Measurements from ENCODE around the gene SHBG.
"Not testable (repeated sequence)": the region's sequence is repeated elsewhere in the genome, so short reads cannot be mapped to it uniquely, and the experiment has no call there.

SHBG gene

DNA sequence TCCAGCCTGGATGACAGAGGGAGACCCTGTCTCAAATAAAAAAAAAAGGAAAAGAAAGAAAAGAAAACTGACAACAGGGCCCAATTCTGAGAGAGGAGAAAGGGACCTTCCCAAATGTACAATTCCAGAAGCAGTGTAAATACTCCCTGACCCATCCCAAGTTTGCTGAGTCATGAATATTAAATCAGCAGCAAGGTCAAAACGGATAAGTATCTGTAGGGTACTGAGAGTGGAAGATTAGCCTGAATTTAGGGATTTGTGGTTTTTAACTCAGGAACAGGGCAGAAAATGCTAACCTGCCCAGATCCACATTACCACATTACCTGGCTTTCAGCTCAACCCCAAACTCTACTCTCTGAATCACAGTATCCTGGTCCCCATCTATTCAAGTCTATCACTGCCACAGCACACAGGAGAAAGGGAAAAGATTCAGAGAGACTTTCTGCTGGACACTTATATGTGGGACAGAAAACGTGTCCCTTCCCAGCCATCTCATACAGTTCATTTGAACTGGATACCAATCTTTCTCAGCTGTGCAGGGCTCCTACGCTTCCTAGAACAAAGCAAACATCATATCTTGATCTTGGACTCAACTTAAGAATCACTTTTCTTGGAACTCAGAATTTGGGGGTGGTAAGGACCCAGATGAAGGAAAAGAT, 18.2 kb upstream of the SHBG start:
- no peak for DNase-seq

DNA sequence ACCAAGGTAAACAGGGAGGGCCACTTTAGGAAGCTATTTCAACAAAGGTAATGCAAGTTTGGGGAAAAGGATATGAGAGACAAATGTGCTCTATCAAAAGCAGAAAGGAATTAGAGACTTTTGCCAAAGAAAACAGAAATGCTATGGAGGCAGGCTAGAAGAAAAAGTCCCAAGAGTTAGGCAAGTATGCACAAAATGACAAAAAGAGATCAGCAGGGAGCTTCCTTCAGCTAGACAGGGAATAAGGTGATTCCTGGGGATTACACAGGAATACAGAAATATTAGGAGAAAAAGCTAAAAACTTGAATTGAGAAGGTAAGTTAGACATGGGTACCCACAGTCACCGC, 17.7 kb upstream of the SHBG start:
- no peak for DNase-seq

DNA sequence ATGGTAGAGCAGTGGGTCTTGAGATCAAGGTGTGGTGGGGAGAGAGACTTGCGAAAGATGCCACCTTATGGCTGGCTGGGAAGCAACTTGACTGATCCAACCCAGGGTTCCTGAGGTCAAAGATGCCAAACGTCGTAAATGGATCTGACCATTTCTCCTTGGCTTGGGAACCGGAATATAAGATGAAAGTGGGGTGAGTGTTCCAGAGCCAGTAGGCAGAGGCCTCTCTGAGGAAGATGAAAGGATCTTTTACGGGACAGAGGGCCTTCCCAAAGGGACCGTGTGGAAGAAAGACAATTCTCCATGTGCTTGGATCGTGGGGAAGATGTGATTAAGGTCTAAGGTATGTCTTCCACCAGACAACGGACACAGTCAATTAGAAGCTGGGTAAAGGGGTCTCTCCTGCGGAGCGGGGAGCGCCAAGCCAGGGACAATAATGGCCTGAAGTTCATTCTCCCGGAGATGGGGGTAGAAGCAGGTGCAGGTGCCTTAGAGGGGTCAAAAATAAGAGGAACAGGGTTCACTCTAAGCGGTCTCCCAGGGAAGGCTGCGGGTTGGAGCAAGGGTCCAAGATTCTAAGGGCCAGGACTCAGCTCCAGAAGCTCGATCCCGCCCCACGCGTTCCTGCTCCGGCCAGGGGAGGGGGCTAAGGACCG, 16.0 kb upstream of the SHBG start:
- no peak for DNase-seq

DNA sequence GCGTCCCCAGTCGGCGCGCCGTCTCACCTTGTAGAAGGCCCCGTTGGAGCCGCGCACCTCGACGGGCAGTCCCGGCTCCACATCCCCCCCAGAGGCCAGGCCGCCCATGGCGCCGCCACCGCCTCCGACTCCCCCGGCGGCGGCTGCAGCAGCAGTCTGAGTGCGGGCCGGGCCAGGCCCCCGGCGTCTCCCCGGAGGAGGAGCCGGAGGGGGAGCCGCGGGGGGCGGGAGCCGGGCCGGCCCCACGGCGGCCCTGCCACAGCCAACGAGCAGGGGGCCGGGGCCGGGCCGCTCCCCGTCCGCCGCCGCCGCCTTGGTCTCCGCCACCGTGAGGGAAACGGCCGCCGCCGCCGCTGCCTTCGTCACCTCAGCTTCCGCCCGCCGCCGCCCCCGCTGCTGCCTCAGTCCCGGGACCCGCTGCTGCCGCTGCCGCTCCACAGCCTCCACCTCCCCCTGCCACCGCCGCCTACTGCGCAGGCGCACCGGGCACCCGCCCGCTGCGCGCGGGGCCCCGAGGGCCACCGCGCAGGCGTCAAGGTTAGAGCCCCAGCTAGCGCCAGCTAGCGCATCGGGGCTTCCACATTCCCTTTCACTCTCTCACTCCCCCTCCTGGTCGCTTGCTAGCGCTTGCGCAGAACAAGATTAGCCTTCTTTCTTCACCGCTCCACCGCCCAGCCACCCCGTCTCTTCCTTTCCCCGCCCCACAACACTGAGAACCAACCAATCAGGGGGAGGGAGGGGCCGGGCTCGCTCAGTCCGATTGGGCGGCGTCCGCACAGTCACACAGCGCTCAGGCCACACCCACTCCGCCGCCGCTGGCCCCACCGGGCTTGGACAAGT, 15.3 kb upstream of the SHBG start, which contains the start of gene FXR2:
TSS of gene FXR2 (minus strand) at position 473 of the 840 bp plus-strand sequence. CDS start at position 108, 365 bp downstream.
- peak; percentile 99 for DNase-seq

DNA sequence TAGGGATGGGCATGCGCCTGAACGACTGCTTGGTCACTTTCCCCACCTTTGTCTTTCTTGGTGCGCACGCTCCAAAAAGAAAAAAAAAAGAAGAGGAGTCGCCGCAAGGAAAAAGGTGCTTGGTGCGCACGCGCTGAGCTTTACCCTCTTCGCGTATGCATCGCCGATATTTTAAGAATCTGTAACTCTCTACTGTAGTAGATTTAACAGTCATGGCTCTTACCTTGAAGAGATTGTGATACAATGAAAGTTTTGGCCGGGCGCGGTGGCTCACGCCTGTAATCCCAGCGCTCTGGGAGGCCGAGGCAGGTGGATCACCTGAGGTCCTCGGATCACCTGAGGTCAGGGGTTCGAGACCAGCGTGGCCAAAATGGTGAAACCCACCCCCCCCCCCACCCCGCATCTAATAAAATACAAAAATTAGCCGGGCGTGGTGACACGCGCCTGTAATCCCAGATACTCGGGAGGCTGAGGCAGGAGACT, 14.6 kb upstream of the SHBG start:
- DNase-seq, result no peak

DNA sequence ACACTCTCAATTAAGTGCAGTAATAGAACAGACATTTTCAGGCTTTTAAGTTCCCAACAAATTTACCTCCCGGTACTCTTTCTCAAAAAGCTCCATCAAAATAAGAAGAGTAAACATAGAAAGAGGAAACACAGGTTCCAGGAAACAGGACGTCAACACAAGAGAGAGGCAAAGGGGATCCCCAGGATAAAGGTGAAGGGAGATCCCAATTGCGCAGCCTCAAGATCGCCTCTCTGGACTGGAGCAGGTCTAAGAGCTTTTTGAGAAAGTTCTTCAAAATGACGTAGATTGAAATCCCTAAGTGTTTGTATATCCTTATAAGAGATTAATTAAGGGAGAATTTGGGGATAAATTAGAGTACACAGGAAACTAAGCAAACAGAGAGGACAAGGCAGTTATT, 11.3 kb upstream of the SHBG start:
- DNase-seq, result no peak

DNA sequence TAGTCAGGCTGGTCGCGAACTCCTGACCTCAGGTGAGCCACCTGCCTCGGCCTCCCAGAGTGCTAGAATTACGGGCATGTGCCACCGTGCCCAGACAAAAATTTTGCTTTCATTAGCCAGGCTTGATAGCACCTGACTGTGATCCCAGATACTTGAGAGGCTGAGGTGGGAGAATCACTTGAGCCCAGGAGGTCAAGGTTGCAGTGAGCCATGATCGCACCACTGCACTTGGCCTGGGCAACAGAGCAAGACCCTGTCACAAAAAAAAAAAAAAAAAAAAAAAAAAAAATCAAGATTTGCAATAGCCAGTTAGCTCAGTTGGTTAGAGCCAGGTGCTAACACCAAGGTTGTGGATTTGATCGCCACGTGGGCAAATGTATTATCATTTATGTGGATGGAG, 9.1 kb upstream of the SHBG start:
- no peak for DNase-seq

DNA sequence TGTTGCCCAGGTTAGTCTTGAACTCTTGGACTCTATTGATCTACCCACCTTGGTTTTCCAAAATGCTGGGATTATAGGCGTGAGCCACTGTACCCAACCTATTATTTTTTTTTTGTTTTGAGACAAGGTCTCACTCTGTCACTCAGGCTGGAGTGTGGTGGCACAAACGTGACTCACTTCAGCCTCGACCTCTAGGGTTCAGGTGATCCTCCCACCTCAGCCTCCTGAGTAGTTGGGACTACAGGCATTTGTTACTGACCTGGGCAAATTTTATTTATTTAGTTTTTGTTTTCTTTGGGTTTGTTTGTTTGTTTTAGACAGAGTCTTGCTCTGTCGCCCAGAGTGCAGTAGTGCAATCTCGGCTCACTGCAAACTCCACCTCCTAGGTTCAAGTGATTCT, 6.3 kb upstream of the SHBG start:
- no peak for DNase-seq

DNA sequence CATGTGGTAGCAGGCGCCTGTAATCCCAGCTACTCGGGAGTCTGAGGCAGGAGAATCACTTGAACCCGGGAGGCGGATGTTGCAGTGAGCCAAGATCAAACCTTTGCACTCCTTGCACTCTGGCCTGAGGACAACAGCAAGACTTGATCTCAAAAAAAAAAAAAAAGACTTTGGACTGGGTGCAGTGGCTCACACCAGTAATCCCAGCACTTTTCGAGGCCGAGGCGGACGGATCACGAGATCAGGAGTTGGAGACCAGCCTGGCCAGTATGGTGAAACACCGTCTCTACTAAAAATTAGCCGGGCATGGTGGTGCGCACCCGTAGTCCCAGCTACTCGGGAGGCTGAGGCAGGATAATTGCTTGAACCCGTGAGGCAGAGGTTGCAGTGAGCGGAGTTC, 4.2 kb upstream of the SHBG start:
- not testable (repeated sequence) for DNase-seq

DNA sequence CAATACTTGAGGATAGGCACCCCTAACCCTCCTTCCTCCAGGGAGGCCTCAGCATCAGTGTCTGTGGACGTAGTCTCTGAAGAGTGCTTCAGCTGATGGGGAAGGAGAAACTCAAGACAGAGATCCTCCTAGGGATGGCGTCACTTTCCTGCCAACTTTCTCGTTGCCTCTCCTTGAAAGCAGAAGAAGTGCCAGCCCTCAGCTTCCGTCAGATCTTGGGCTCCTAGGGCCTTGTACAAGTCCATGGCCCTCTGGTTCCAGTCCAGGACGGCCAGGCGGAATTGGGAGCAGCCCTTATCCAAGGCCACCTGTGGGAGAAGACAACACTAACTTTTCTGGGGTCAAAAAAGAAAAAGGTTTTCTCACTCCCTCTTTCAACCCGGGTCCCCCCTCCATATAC, 3.6 kb upstream of the SHBG start:
- DNase-seq, result no peak

DNA sequence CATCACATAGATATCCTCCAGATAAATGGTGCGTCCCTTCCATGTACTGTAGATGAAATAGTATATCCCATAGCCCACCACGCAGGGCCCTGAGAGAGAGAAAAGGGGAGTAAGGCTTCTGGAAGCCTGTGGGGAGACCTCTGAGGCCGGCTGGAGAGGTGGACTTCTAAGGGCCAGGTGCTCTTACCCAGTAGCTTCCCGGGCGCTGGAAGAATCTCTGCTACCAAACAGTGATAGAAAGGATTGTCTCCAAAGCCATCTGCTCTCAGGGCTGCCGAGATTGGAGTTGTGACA, 3.0 kb upstream of the SHBG start:
- DNase-seq, result no peak

DNA sequence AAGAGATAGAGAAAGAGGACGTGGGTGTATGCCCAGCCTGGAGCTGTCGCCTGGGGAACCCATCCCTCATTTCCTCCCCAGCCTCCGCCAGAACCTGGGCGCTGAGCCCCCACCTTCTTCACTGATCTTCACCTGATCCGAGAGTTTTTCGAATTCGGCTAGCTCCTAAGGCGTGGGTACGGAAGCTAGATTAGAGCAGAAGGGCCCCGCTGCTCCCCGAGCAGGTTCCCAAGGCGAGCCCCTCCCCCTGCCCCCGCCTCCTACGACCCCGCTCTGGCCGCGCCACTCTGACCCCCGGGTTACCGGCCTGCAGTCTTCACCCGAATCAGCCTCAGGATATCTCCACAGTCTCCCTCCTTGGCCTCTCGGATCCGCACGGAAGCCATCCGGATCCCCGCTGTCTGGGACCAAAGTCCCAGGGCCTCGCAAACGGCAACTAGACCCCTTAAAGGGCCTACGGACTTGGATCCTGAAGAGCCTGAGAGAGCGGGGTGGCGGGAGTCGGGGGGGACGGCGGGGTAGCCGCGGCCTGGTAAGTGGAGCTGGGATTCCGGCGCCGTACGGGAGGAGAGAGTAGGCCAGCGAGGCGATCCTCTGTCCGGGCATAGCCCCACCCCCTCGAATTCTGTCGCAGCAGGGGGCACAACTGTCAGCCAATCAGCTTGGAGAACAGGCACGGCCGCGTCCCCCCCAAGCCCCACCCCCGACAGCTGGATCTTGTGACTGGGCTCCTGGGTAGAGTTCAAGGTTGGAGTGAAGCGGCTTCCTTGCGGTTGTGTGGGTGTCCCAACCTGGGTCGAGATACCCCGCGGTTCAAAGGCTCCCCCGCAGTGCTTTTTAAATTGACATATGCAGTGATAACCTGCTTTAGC, 2.4 kb upstream of the SHBG start, which contains the start of gene SAT2:
TSS of gene SAT2 (minus strand) at position 572 of the 872 bp plus-strand sequence. CDS start at position 386, 186 bp downstream.
- peak; percentile 68 for DNase-seq

DNA sequence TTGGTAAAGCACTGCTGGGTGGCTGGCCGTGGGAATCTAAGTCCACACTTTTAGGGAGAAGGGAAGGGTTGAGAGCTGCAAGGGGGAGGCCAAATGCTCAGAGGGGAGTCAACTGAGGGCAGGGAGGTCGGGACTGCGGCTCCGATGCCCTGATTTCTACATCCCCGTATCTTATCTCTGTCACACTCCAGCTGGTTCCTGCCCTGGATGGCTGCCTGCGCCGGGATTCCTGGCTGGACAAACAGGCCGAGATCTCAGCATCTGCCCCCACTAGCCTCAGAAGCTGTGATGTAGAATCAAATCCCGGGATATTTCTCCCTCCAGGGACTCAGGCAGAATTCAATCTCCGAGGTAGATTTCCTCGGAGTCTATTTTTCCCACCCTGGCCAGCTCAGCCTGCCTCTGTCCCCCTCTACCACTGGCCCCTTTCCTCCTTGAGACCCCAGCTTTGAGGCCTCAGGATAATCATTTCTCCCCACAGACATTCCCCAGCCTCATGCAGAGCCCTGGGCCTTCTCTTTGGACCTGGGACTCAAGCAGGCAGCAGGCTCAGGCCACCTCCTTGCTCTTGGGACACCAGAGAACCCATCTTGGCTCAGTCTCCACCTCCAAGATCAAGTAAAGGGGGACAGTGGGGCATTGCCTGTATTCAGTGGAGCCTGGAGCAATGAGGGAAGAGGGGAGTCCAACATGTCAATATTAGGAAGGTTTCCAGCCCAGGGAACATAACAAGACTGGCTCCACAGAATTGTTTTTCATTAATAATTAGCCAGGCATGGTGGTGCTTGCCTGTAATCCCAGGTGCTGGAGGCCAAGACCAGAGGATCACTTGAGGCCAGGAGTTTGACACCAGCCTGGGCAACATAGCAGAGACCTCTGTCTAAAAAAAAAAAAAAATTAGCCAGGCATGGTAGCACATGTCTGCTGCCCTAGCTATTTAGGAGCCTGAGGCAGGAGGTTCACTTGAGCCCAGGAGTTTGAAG, 1.8 kb downstream of the SHBG start:
- DNase-seq, result no peak

DNA sequence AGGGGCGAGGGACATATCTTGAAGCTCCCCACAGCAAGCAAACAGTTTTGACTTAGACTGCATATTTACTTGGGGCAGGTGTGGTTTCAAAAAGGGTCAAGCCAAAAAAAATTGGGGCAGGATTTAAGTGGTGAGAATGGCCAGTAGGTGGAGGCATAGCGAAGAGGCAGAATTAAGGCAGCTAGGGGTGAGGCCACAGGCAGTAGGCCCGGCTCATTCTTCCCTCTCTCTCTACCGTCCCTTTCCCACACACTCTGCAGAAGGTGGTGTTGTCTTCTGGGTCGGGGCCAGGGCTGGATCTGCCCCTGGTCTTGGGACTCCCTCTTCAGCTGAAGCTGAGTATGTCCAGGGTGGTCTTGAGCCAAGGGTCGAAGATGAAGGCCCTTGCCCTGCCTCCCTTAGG, 2.6 kb downstream of the SHBG start:
- DNase-seq, result no peak

DNA sequence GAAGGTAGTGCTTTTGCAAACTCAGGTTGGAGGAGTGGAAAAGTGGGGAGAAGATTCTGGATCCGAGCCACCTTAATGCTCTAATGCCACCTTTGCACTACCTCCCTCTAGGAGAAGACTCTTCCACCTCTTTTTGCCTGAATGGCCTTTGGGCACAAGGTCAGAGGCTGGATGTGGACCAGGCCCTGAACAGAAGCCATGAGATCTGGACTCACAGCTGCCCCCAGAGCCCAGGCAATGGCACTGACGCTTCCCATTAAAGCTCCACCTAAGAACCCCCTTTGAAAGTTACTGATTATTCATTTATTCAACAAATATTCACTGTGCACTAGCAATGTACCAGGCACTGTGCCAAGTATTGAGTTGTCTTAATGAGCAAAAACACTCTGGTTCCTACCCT, 3.2 kb downstream of the SHBG start:
- DNase-seq, result no peak

DNA sequence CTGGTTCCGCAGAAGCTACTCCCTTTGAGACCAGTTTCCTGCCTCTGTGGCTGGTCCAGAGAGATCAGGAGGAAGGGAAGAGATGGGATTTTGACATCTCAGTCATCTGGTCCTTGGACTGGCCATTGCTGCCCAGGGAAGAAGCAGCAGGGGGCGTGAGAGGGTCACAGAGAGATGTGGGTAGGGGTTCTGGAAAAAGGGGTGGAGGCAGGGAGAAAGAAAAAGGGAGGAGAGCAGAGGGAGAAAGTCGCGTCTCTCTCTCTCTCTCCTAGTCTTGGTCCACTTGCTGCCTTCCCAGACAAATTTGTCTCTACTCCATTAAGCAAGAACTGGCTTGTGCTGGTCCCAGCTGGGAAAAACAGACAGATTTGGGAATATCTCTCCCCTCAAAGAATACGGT, 4.4 kb downstream of the SHBG start:
- no peak for DNase-seq

DNA sequence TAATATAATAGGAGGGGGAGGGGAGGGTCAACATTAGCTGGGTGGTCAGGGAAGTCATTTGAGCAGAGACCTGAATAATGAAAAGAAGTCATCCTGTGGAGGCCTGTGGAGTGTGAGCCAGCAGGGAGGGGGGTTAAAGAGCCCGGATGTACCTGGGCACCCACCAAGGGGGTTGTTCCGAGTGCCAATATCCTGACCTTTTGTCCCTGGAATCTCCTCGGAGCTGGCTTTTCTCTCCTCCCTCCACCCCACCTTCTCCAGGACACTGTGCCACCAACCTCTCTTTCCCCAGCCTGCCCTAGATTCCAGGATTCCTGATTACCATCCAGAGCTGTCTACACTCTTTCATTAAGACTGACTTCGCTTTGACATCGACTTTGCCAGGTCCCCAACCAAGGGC, 6.2 kb downstream of the SHBG start:
- no peak for DNase-seq

DNA sequence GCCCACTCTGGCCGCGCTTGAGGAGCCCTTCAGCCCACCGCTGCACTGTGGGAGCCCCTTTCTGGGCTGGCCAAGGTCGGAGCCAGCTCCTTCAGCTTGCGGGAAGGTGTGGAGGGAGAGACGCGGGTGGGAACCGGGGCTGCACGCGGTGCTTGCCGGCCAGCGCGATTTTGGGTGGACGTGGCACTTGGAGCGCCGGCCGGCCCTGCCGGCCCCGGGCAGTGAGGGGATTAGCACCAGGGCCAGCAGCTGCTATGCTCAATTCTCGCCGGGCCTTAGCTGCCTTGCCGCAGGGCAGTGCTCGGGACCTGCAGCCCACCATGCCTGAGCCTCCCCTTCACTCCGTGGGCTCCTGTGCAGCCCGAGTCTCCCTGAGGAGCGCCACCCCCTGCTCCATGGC, 10.8 kb downstream of the SHBG start:
- DNase-seq, result no peak

DNA sequence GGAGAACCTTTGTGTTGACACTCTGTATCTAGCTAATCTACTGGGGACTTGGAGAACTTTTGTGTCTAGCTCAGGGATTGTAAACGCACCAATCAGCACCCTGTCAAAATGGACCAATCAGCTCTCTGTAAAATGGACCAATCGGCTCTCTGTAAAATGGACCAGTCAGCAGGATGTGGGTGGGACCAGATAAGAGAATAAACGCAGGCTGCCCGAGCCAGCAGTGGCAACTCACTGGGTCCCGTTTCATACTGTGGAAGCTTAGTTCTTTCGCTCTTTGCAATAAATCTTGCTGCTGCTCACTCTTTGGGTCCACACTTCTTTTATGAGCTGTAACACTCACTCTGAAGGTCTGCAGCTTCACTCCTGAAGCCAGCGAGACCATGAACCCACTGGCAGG, 11.7 kb downstream of the SHBG start:
- not testable (repeated sequence) for DNase-seq

DNA sequence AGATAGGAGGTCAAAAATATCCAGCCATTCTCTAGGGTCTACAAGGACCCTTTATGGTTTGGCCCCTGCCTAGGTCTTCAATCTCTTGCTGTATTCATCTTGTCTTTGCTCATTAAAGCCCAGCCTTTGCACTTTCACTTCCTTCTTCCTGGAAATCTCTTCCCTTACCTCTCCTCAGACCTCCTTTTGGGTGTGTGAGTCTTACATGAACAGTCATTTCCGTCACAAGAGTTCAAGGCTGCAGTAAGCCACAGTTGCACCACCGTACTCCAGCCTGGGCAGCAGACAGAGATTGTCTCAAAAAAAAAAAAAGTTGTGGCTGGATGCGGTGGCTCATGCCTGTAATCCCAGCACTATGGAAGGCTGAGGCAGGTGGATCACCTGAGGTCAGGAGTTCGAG, 14.8 kb downstream of the SHBG start:
- no peak for DNase-seq

DNA sequence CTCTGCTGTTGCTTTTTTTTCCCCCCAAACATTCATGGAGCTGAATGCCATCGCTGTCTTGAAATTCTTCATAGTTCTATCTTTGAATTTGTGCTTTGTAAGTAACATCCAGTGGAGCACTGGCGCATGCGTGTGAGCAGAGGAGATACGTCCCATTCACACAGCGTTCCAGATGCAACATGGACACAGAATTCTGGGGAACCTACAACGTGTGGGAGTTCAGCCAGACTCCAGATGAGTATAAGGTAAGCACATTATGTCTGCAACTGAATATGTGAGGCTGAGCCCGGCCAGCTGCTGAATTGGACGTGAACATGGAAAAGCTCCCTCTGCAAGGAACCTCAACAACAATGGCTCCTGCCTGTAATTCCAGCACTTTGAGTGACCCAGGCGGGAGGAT, 16.5 kb downstream of the SHBG start:
- no peak for DNase-seq

DNA sequence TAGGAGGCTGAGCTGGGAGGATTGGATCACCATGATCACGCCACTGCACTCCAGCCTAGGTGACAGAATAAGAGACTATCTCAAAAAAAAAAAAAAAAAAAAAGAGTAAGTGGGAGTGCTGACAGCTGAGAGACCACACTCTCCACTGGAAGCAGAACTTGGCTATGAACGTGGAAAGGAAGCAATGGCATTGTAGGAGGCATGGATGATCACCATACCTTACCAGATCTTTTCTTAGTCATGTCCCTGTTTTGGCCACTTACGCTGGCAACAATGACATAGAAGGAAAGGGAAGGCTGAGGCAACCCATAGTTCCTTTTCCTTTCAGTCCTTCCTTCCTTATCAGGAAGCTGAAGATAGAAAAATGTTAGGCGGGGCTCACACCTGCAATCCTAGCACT, 17.1 kb downstream of the SHBG start:
- DNase-seq, result no peak
